ENCODE measurements around the gene ADAMTSL4.

ADAMTSL4 gene

GRCh38 chr1:150561974-150562445 lies 12.8 kb downstream of the ADAMTSL4 start:
- Histone ChIP-seq H3F3A (ENCODE audit: insufficient read depth) (peaks cover 62% of the 10 kb centered on the region), H3K9me2 (replicated peaks; ENCODE audit: insufficient read depth, low read length) (no peaks in the 10 kb centered on the region), H3K9me3 (ENCODE audit: insufficient read depth, low read length) (no peaks in the 10 kb centered on the region), H3K79me2 (ENCODE audit: insufficient read depth, low read length) (peaks cover 15% of the 10 kb centered on the region; the same call in 1 of the 2 replicates), H2AFZ (ENCODE audit: low read depth, low read length, severe bottlenecking) (peak overlapping the region; percentile 69), H4K20me1 (ENCODE audit: low read depth, low read length) (no peaks in the 10 kb centered on the region), H3K27ac (ENCODE audit: low read depth, low read length) (peak overlapping the region; percentile 99), H3K4me3 (ENCODE audit: insufficient read depth, low read length, poor library complexity, severe bottlenecking) (peak overlapping the region; percentile 56), H3K4me2 (ENCODE audit: low read depth, low read length, poor library complexity, severe bottlenecking) (peak overlapping the region; percentile 97), H3K36me3 (ENCODE audit: low read length) (no peaks in the 10 kb centered on the region), H3K27me3 (ENCODE audit: low read length) (no peaks in the 10 kb centered on the region), H3K9ac (ENCODE audit: low read length) (peak overlapping the region; percentile 70)
- TF ChIP-seq EZH2phosphoT487 (conservative IDR thresholded peaks at IDR 0.05; ENCODE audit: low read length) (no peak), CTCF (IDR thresholded peaks at IDR 0.05; ENCODE audit: insufficient read depth, low read length, poor library complexity, severe bottlenecking) (no peak)

GRCh38 chr1:150562446-150563339 lies 13.5 kb downstream of the ADAMTSL4 start:
- H3K27ac ChIP-seq (ENCODE audit: low read depth, low read length), result peak overlapping the region; percentile 99
- no peaks in the 10 kb centered on the region for H3K36me3 ChIP-seq (ENCODE audit: low read length)
- H4K20me1 ChIP-seq (ENCODE audit: low read depth, low read length), result no peaks in the 10 kb centered on the region
- peaks cover 15% of the 10 kb centered on the region; the same call in 1 of the 2 replicates for H3K79me2 ChIP-seq (ENCODE audit: insufficient read depth, low read length)
- peak overlapping the region; percentile 56 for H3K4me3 ChIP-seq (ENCODE audit: insufficient read depth, low read length, poor library complexity, severe bottlenecking)
- TF ChIP-seq EZH2phosphoT487 (conservative IDR thresholded peaks at IDR 0.05; ENCODE audit: low read length), result no peak
- TF ChIP-seq CTCF (IDR thresholded peaks at IDR 0.05; ENCODE audit: insufficient read depth, low read length, poor library complexity, severe bottlenecking), result no peak
- no peaks in the 10 kb centered on the region for H3K9me3 ChIP-seq (ENCODE audit: insufficient read depth, low read length)
- peak overlapping the region; percentile 70 for H3K9ac ChIP-seq (ENCODE audit: low read length)
- no peaks in the 10 kb centered on the region for H3K27me3 ChIP-seq (ENCODE audit: low read length)
- peaks cover 69% of the 10 kb centered on the region for H3F3A ChIP-seq (ENCODE audit: insufficient read depth)
- H2AFZ ChIP-seq (ENCODE audit: low read depth, low read length, severe bottlenecking), result no peak overlapping the region
- no peaks in the 10 kb centered on the region for H3K9me2 ChIP-seq (replicated peaks; ENCODE audit: insufficient read depth, low read length)
- peak overlapping the region; percentile 97 for H3K4me2 ChIP-seq (ENCODE audit: low read depth, low read length, poor library complexity, severe bottlenecking)

GRCh38 chr1:150563340-150564038 lies 14.3 kb downstream of the ADAMTSL4 start:
- no peak for TF ChIP-seq EZH2phosphoT487 (conservative IDR thresholded peaks at IDR 0.05; ENCODE audit: low read length)
- TF ChIP-seq CTCF (IDR thresholded peaks at IDR 0.05; ENCODE audit: insufficient read depth, low read length, poor library complexity, severe bottlenecking), result no peak
- H3F3A ChIP-seq (ENCODE audit: insufficient read depth), result peaks cover 77% of the 10 kb centered on the region
- no peaks in the 10 kb centered on the region for H3K36me3 ChIP-seq (ENCODE audit: low read length)
- no peaks in the 10 kb centered on the region for H4K20me1 ChIP-seq (ENCODE audit: low read depth, low read length)
- peak overlapping the region; percentile 42 for H3K4me3 ChIP-seq (ENCODE audit: insufficient read depth, low read length, poor library complexity, severe bottlenecking)
- H3K4me2 ChIP-seq (ENCODE audit: low read depth, low read length, poor library complexity, severe bottlenecking), result peak overlapping the region; percentile 97
- peaks cover 15% of the 10 kb centered on the region; the same call in 1 of the 2 replicates for H3K79me2 ChIP-seq (ENCODE audit: insufficient read depth, low read length)
- H2AFZ ChIP-seq (ENCODE audit: low read depth, low read length, severe bottlenecking), result no peak overlapping the region
- H3K9me2 ChIP-seq (replicated peaks; ENCODE audit: insufficient read depth, low read length), result no peaks in the 10 kb centered on the region
- H3K9me3 ChIP-seq (ENCODE audit: insufficient read depth, low read length), result no peaks in the 10 kb centered on the region
- peak overlapping the region; percentile 99 for H3K27ac ChIP-seq (ENCODE audit: low read depth, low read length)
- H3K9ac ChIP-seq (ENCODE audit: low read length), result peak overlapping the region; percentile 70
- H3K27me3 ChIP-seq (ENCODE audit: low read length), result no peaks in the 10 kb centered on the region
